Measurements from ENCODE around the gene ABCC9. TPM values are rescaled to one million over a fixed set of nuclear protein-coding genes. Genes with fewer than 3 reads are reported as not detected.

The ABCC9 gene
- polyA plus RNA-seq, 1 of the 3 experiments (the other 2 are of a cell fraction): 0.02 TPM

- no peaks in the 10 kb centered on the region for H3K9me3 ChIP-seq
- TF ChIP-seq NFIC (IDR thresholded peaks at IDR 0.05; ENCODE audit: borderline replicate concordance): no peak
- no peak for TF ChIP-seq FOXM1 (IDR thresholded peaks at IDR 0.05; ENCODE audit: low read depth)
- TF ChIP-seq, protein P1, sequence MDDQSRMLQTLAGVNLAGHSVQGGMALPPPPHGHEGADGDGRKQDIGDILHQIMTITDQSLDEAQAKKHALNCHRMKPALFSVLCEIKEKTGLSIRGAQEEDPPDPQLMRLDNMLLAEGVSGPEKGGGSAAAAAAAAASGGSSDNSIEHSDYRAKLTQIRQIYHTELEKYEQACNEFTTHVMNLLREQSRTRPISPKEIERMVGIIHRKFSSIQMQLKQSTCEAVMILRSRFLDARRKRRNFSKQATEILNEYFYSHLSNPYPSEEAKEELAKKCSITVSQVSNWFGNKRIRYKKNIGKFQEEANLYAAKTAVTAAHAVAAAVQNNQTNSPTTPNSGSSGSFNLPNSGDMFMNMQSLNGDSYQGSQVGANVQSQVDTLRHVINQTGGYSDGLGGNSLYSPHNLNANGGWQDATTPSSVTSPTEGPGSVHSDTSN (IDR thresholded peaks at IDR 0.05): no peak
- no peak for TF ChIP-seq JUND (IDR thresholded peaks at IDR 0.05)
- no peak for TF ChIP-seq SMC3 (IDR thresholded peaks at IDR 0.05; ENCODE audit: low read depth, low read length)
- no peak for TF ChIP-seq GATA2 (CRISPR knock-in tag; IDR thresholded peaks at IDR 0.05)
- TF ChIP-seq, protein P2, sequence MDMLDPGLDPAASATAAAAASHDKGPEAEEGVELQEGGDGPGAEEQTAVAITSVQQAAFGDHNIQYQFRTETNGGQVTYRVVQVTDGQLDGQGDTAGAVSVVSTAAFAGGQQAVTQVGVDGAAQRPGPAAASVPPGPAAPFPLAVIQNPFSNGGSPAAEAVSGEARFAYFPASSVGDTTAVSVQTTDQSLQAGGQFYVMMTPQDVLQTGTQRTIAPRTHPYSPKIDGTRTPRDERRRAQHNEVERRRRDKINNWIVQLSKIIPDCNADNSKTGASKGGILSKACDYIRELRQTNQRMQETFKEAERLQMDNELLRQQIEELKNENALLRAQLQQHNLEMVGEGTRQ (IDR thresholded peaks at IDR 0.05; ENCODE audit: borderline replicate concordance, low read depth, low read length): no peak
- TF ChIP-seq GABPA (IDR thresholded peaks at IDR 0.05; ENCODE audit: low read depth): no peak
- TF ChIP-seq RFX5 (IDR thresholded peaks at IDR 0.05; ENCODE audit: low read length): no peak
- no peak for TF ChIP-seq RCOR1 (IDR thresholded peaks at IDR 0.05; ENCODE audit: low read length)
- TF ChIP-seq SIN3A (IDR thresholded peaks at IDR 0.05; ENCODE audit: borderline replicate concordance, low read depth, low read length): no peak
- H3K27ac ChIP-seq (ENCODE audit: low read depth in 2 of 2, low read length in 1 of 2): no peak overlapping the region
- no peaks in the 10 kb centered on the region for H3K36me3 ChIP-seq (replicated peaks in 1 of 2; ENCODE audit: control insufficient read depth in 1 of 2, insufficient read depth in 2 of 2, low read length in 1 of 2)
- 5% methylated on average over 2 of the region's 2 CpGs for WGBS (ENCODE audit: low lambda C conversion rate)
- no peaks in the 10 kb centered on the region for H3F3A ChIP-seq (replicated peaks; ENCODE audit: insufficient read depth)
- no peak for DNase-seq
- POLR2A ChIA-PET: no interaction called here
- H3K9ac ChIP-seq: no peak overlapping the region
- no peak overlapping the region for H2AFZ ChIP-seq (ENCODE audit: low read depth)
- CTCF ChIA-PET: no interaction called here
- no peak overlapping the region for H3K4me3 ChIP-seq (ENCODE audit: low read depth in 2 of 2, low read length in 1 of 2)
- H3K4me1 ChIP-seq (ENCODE audit: control insufficient read depth in 1 of 2, insufficient read depth in 2 of 2, low read depth in 1 of 2, low read length in 1 of 2): no peaks in the 10 kb centered on the region
- no peak overlapping the region for H3K4me2 ChIP-seq
- no peaks in the 10 kb centered on the region; the same call in 1 of the 2 replicates for H3K27me3 ChIP-seq (ENCODE audit: insufficient read depth)
- no peaks in the 10 kb centered on the region for H4K20me1 ChIP-seq (ENCODE audit: insufficient read depth)
- H3K79me2 ChIP-seq (ENCODE audit: insufficient read depth): no peaks in the 10 kb centered on the region
- 0 out of 2 replicates have a peak, but pooled peaks cover 3% of the 10 kb centered on the region for H3K9me2 ChIP-seq
These were observed 97.4 kb downstream of the ABCC9 start for GRCh38 chr12:21843795-21844194.

- ChIA-PET CTCF (interaction anchor here (0.6 to 1.0 kb wide), 2 partner anchors 18 to 142 kb away, joined by 3 read pairs; no protein-coding TSS in a partner anchor), POLR2A (no interaction called here)
- H3K4me1 ChIP-seq (ENCODE audit: control insufficient read depth in 1 of 2, insufficient read depth in 2 of 2, low read depth in 1 of 2, low read length in 1 of 2): no peaks in the 10 kb centered on the region
- H3K36me3 ChIP-seq (replicated peaks in 1 of 2; ENCODE audit: control insufficient read depth in 1 of 2, insufficient read depth in 2 of 2, low read length in 1 of 2): no peaks in the 10 kb centered on the region
- H3K4me3 ChIP-seq (ENCODE audit: low read depth in 2 of 2, low read length in 1 of 2): no peak overlapping the region
- H3K27me3 ChIP-seq (ENCODE audit: insufficient read depth): no peaks in the 10 kb centered on the region; the same call in 1 of the 2 replicates
- no peak overlapping the region for H3K9ac ChIP-seq
- H3K79me2 ChIP-seq (ENCODE audit: insufficient read depth): no peaks in the 10 kb centered on the region
- no peak overlapping the region for H3K27ac ChIP-seq (ENCODE audit: low read depth in 2 of 2, low read length in 1 of 2)
- 0% methylated on average over 1 of the region's 1 CpG for WGBS (ENCODE audit: low lambda C conversion rate)
- DNase-seq: no peak
- H3F3A ChIP-seq (replicated peaks; ENCODE audit: insufficient read depth): no peaks in the 10 kb centered on the region
- no peak overlapping the region for H2AFZ ChIP-seq (ENCODE audit: low read depth)
- H3K9me2 ChIP-seq: 0 out of 2 replicates have a peak, but pooled peaks cover 3% of the 10 kb centered on the region
- TF ChIP-seq GATA2 (CRISPR knock-in tag; IDR thresholded peaks at IDR 0.05): no peak
- no peak for TF ChIP-seq EZH2phosphoT487 (IDR thresholded peaks at IDR 0.05; ENCODE audit: borderline replicate concordance, low read depth)
- TF ChIP-seq MEF2A (IDR thresholded peaks at IDR 0.05; ENCODE audit: borderline replicate concordance, low read depth): no peak
- TF ChIP-seq, protein P3, sequence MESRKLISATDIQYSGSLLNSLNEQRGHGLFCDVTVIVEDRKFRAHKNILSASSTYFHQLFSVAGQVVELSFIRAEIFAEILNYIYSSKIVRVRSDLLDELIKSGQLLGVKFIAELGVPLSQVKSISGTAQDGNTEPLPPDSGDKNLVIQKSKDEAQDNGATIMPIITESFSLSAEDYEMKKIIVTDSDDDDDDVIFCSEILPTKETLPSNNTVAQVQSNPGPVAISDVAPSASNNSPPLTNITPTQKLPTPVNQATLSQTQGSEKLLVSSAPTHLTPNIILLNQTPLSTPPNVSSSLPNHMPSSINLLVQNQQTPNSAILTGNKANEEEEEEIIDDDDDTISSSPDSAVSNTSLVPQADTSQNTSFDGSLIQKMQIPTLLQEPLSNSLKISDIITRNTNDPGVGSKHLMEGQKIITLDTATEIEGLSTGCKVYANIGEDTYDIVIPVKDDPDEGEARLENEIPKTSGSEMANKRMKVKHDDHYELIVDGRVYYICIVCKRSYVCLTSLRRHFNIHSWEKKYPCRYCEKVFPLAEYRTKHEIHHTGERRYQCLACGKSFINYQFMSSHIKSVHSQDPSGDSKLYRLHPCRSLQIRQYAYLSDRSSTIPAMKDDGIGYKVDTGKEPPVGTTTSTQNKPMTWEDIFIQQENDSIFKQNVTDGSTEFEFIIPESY (IDR thresholded peaks at IDR 0.05; ENCODE audit: borderline replicate concordance, low read depth): no peak
- TF ChIP-seq, protein P1 (IDR thresholded peaks at IDR 0.05): no peak
- TF ChIP-seq TAF1 (IDR thresholded peaks at IDR 0.05; ENCODE audit: borderline replicate concordance, low read depth, low read length): no peak
- no peak for TF ChIP-seq YY1 (IDR thresholded peaks at IDR 0.05; ENCODE audit: low read depth)
- no peak for TF ChIP-seq SMC3 (IDR thresholded peaks at IDR 0.05; ENCODE audit: low read depth, low read length)
- no peak for TF ChIP-seq CHD2 (IDR thresholded peaks at IDR 0.05; ENCODE audit: low read length, partially characterized antibody)
- no peak for TF ChIP-seq EP300 (IDR thresholded peaks at IDR 0.05; ENCODE audit: borderline replicate concordance in 1 of 2, low read depth in 1 of 2, low read length in 1 of 2)
- TF ChIP-seq RXRA (IDR thresholded peaks at IDR 0.05; ENCODE audit: borderline replicate concordance, low read depth): no peak
- TF ChIP-seq ELF1 (IDR thresholded peaks at IDR 0.05): no peak
- TF ChIP-seq NRF1 (IDR thresholded peaks at IDR 0.05; ENCODE audit: low read depth, low read length): no peak
- H4K20me1 ChIP-seq (ENCODE audit: insufficient read depth): no peaks in the 10 kb centered on the region
- no peak overlapping the region for H3K4me2 ChIP-seq
- no peaks in the 10 kb centered on the region for H3K9me3 ChIP-seq
These were observed 101.5 kb downstream of the ABCC9 start for GRCh38 chr12:21839776-21840175.
